ENCODE measurements around the gene ECHDC1. TPM values are rescaled to one million over a fixed set of nuclear protein-coding genes. Genes with fewer than 3 reads are reported as not detected.
"Not testable (repeated sequence)": the region's sequence is repeated elsewhere in the genome, so short reads cannot be mapped to it uniquely, and the experiment has no call there.

Gene ECHDC1
- 10 to 100 TPM; 16.9 to 30.4 TPM for polyA plus RNA-seq

- Histone ChIP-seq H3K27ac (ENCODE audit: low read depth in 2 of 2, low read length in 1 of 2) (peak within 1 kb of the TSS; percentile 73 to 85), H3K27me3 (ENCODE audit: control insufficient read depth in 1 of 2, insufficient read depth in 2 of 2, low read length in 2 of 2) (no peaks in the 10 kb centered on the region), H3K4me3 (ENCODE audit: low read depth in 1 of 2, low read length in 2 of 2) (peak within 1 kb of the TSS; percentile 65 to 85), H3K9me3 (ENCODE audit: control insufficient read depth in 2 of 2, insufficient read depth in 1 of 2, low read depth in 1 of 2, low read length in 1 of 2) (no peaks in the 10 kb centered on the region), H3K36me3 (ENCODE audit: control insufficient read depth in 2 of 2, insufficient read depth in 2 of 2, low read length in 1 of 2) (no peaks in the 10 kb centered on the region), H3K4me1 (ENCODE audit: control insufficient read depth in 2 of 2, insufficient read depth in 2 of 2, low read length in 1 of 2) (no peaks in the 10 kb centered on the region)
- WGBS, 2 donors: 0 to 1% methylated on average over 74 of the region's 75 CpGs
Measured at GRCh38 chr6:127342946-127343808, at the start of gene ECHDC1. TSS of gene ECHDC1 (minus strand) at chr6:127343609. CDS start at chr6:127331028, 12,581 bp downstream.

GRCh38 chr6:127392301-127392700, 48.9 kb upstream of the ECHDC1 start:
- H3K36me3 ChIP-seq (ENCODE audit: control insufficient read depth in 2 of 2, insufficient read depth in 2 of 2, low read length in 1 of 2): no peaks in the 10 kb centered on the region
- no peaks in the 10 kb centered on the region for H3K27me3 ChIP-seq (ENCODE audit: control insufficient read depth in 1 of 2, insufficient read depth in 2 of 2, low read length in 2 of 2)
- H3K4me3 ChIP-seq (ENCODE audit: low read depth in 1 of 2, low read length in 2 of 2): no peak overlapping the region
- 50 to 63% methylated on average over 1 of the region's 1 CpG for WGBS, 2 donors
- no peaks in the 10 kb centered on the region for H3K9me3 ChIP-seq (ENCODE audit: control insufficient read depth in 2 of 2, insufficient read depth in 1 of 2, low read depth in 1 of 2, low read length in 1 of 2)
- peak overlapping the region in 1 of 2 donors; percentile 40 for H3K27ac ChIP-seq (ENCODE audit: low read depth in 2 of 2, low read length in 1 of 2)
- peaks cover 0 to 3% of the 10 kb centered on the region in 2 donors for H3K4me1 ChIP-seq (ENCODE audit: control insufficient read depth in 2 of 2, insufficient read depth in 2 of 2, low read length in 1 of 2)

- Histone ChIP-seq H3K27me3 (ENCODE audit: control insufficient read depth in 1 of 2, insufficient read depth in 2 of 2, low read length in 2 of 2) (no peaks in the 10 kb centered on the region), H3K9me3 (ENCODE audit: control insufficient read depth in 2 of 2, insufficient read depth in 1 of 2, low read depth in 1 of 2, low read length in 1 of 2) (no peaks in the 10 kb centered on the region), H3K4me1 (ENCODE audit: control insufficient read depth in 2 of 2, insufficient read depth in 2 of 2, low read length in 1 of 2) (peaks cover 0 to 3% of the 10 kb centered on the region in 2 donors), H3K27ac (ENCODE audit: low read depth in 2 of 2, low read length in 1 of 2) (peak overlapping the region; percentile 11 to 54), H3K4me3 (ENCODE audit: low read depth in 1 of 2, low read length in 2 of 2) (no peak overlapping the region), H3K36me3 (ENCODE audit: control insufficient read depth in 2 of 2, insufficient read depth in 2 of 2, low read length in 1 of 2) (no peaks in the 10 kb centered on the region)
- WGBS, 2 donors: 54 to 64% methylated on average over 5 of the region's 5 CpGs
Measured at GRCh38 chr6:127391094-127391953, 47.9 kb upstream of the ECHDC1 start.

GRCh38 chr6:127389706-127390105, 46.3 kb upstream of the ECHDC1 start:
- Histone ChIP-seq H3K9me3 (ENCODE audit: control insufficient read depth in 2 of 2, insufficient read depth in 1 of 2, low read depth in 1 of 2, low read length in 1 of 2) (no peaks in the 10 kb centered on the region), H3K27me3 (ENCODE audit: control insufficient read depth in 1 of 2, insufficient read depth in 2 of 2, low read length in 2 of 2) (no peaks in the 10 kb centered on the region), H3K4me3 (ENCODE audit: low read depth in 1 of 2, low read length in 2 of 2) (no peak overlapping the region), H3K4me1 (ENCODE audit: control insufficient read depth in 2 of 2, insufficient read depth in 2 of 2, low read length in 1 of 2) (peaks cover 0 to 3% of the 10 kb centered on the region in 2 donors), H3K27ac (ENCODE audit: low read depth in 2 of 2, low read length in 1 of 2) (no peak overlapping the region), H3K36me3 (ENCODE audit: control insufficient read depth in 2 of 2, insufficient read depth in 2 of 2, low read length in 1 of 2) (no peaks in the 10 kb centered on the region)
- 62 to 64% methylated on average over 3 of the region's 3 CpGs for WGBS, 2 donors

- 68 to 72% methylated on average over 3 of the region's 3 CpGs for WGBS, 2 donors
- Histone ChIP-seq H3K27ac (ENCODE audit: low read depth in 2 of 2, low read length in 1 of 2) (no peak overlapping the region), H3K27me3 (ENCODE audit: control insufficient read depth in 1 of 2, insufficient read depth in 2 of 2, low read length in 2 of 2) (no peaks in the 10 kb centered on the region), H3K4me1 (ENCODE audit: control insufficient read depth in 2 of 2, insufficient read depth in 2 of 2, low read length in 1 of 2) (no peaks in the 10 kb centered on the region), H3K4me3 (ENCODE audit: low read depth in 1 of 2, low read length in 2 of 2) (no peak overlapping the region), H3K36me3 (ENCODE audit: control insufficient read depth in 2 of 2, insufficient read depth in 2 of 2, low read length in 1 of 2) (no peaks in the 10 kb centered on the region), H3K9me3 (ENCODE audit: control insufficient read depth in 2 of 2, insufficient read depth in 1 of 2, low read depth in 1 of 2, low read length in 1 of 2) (no peaks in the 10 kb centered on the region)
Measured at GRCh38 chr6:127385668-127386430, 42.4 kb upstream of the ECHDC1 start.

GRCh38 chr6:127384848-127385247, 41.4 kb upstream of the ECHDC1 start:
- WGBS, 2 donors: 96 to 98% methylated on average over 5 of the region's 5 CpGs
- not testable (repeated sequence) for H3K27me3 ChIP-seq (ENCODE audit: control insufficient read depth in 1 of 2, insufficient read depth in 2 of 2, low read length in 2 of 2); H3K9me3 ChIP-seq (ENCODE audit: control insufficient read depth in 2 of 2, insufficient read depth in 1 of 2, low read depth in 1 of 2, low read length in 1 of 2)

GRCh38 chr6:127383988-127384387, 40.6 kb upstream of the ECHDC1 start:
- H3K4me3 ChIP-seq (ENCODE audit: low read depth in 1 of 2, low read length in 2 of 2): no peak overlapping the region
- H3K9me3 ChIP-seq (ENCODE audit: control insufficient read depth in 2 of 2, insufficient read depth in 1 of 2, low read depth in 1 of 2, low read length in 1 of 2): no peaks in the 10 kb centered on the region
- 61 to 74% methylated on average over 1 of the region's 1 CpG for WGBS, 2 donors
- H3K36me3 ChIP-seq (ENCODE audit: control insufficient read depth in 2 of 2, insufficient read depth in 2 of 2, low read length in 1 of 2): no peaks in the 10 kb centered on the region
- H3K27ac ChIP-seq (ENCODE audit: low read depth in 2 of 2, low read length in 1 of 2): no peak overlapping the region
- no peaks in the 10 kb centered on the region for H3K27me3 ChIP-seq (ENCODE audit: control insufficient read depth in 1 of 2, insufficient read depth in 2 of 2, low read length in 2 of 2)
- no peaks in the 10 kb centered on the region for H3K4me1 ChIP-seq (ENCODE audit: control insufficient read depth in 2 of 2, insufficient read depth in 2 of 2, low read length in 1 of 2)

More at GRCh38 chr6:127384848-127385247, 41.4 kb upstream of the ECHDC1 start:
- H3K4me3 ChIP-seq (ENCODE audit: low read depth in 1 of 2, low read length in 2 of 2); H3K4me1 ChIP-seq (ENCODE audit: control insufficient read depth in 2 of 2, insufficient read depth in 2 of 2, low read length in 1 of 2); H3K36me3 ChIP-seq (ENCODE audit: control insufficient read depth in 2 of 2, insufficient read depth in 2 of 2, low read length in 1 of 2); H3K27ac ChIP-seq (ENCODE audit: low read depth in 2 of 2, low read length in 1 of 2): not testable (repeated sequence)

- 93 to 94% methylated on average over 3 of the region's 3 CpGs for WGBS, 2 donors
- H3K27ac ChIP-seq (ENCODE audit: low read depth in 2 of 2, low read length in 1 of 2): no peak overlapping the region
Measured at GRCh38 chr6:127382413-127382812, 39.0 kb upstream of the ECHDC1 start.

GRCh38 chr6:127381384-127381783, 38.0 kb upstream of the ECHDC1 start:
- Histone ChIP-seq H3K27me3 (ENCODE audit: control insufficient read depth in 1 of 2, insufficient read depth in 2 of 2, low read length in 2 of 2) (no peaks in the 10 kb centered on the region), H3K36me3 (ENCODE audit: control insufficient read depth in 2 of 2, insufficient read depth in 2 of 2, low read length in 1 of 2) (no peaks in the 10 kb centered on the region), H3K27ac (ENCODE audit: low read depth in 2 of 2, low read length in 1 of 2) (no peak overlapping the region), H3K9me3 (ENCODE audit: control insufficient read depth in 2 of 2, insufficient read depth in 1 of 2, low read depth in 1 of 2, low read length in 1 of 2) (no peaks in the 10 kb centered on the region), H3K4me1 (ENCODE audit: control insufficient read depth in 2 of 2, insufficient read depth in 2 of 2, low read length in 1 of 2) (no peaks in the 10 kb centered on the region), H3K4me3 (ENCODE audit: low read depth in 1 of 2, low read length in 2 of 2) (no peak overlapping the region)
- 87 to 90% methylated on average over 3 of the region's 3 CpGs for WGBS, 2 donors

More at GRCh38 chr6:127382413-127382812, 39.0 kb upstream of the ECHDC1 start:
- no peaks in the 10 kb centered on the region for H3K36me3 ChIP-seq (ENCODE audit: control insufficient read depth in 2 of 2, insufficient read depth in 2 of 2, low read length in 1 of 2)
- H3K27me3 ChIP-seq (ENCODE audit: control insufficient read depth in 1 of 2, insufficient read depth in 2 of 2, low read length in 2 of 2): no peaks in the 10 kb centered on the region
- H3K4me3 ChIP-seq (ENCODE audit: low read depth in 1 of 2, low read length in 2 of 2): no peak overlapping the region
- no peaks in the 10 kb centered on the region for H3K4me1 ChIP-seq (ENCODE audit: control insufficient read depth in 2 of 2, insufficient read depth in 2 of 2, low read length in 1 of 2)
- no peaks in the 10 kb centered on the region for H3K9me3 ChIP-seq (ENCODE audit: control insufficient read depth in 2 of 2, insufficient read depth in 1 of 2, low read depth in 1 of 2, low read length in 1 of 2)
